CD4-positive, CD25-positive, alpha-beta regulatory T cell (primary cell): ENCODE data around the gene POLR3K. TPM values are rescaled to one million over a fixed set of nuclear protein-coding genes. Genes with fewer than 3 reads are reported as not detected.

Source experiments
- ATAC-seq, 2 donors: fragments of 150-1000 bp; cut with Tn5 transposase; one replicate each; pipeline ENCODE4 v1.10.0; 2021; ENCODE audit warnings: low read depth in 2 of 2, moderate number of reproducible peaks in 2 of 2, moderate library complexity in 1 of 2
- DNase-seq, 3 donors: peaks; one replicate each; pipeline versions ENCODE4 v3.0.0 to v3.0.0-alpha.2; 2012 to 2022; ENCODE audit warnings: mixed read lengths in 1 of 3
- H3K27ac ChIP-seq: one replicate; pipeline ENCODE4 v1.7.0; 2013; ENCODE audit warnings: mild to moderate bottlenecking, low read length; ENCODE audit not compliant: insufficient read depth, poor library complexity, severe bottlenecking
- H3K27me3 ChIP-seq: one replicate; pipeline ENCODE4 v1.7.0; 2013; ENCODE audit warnings: low read length; ENCODE audit not compliant: control insufficient read depth, insufficient read depth
- H3K36me3 ChIP-seq: one replicate; pipeline ENCODE4 v1.7.0; 2013; ENCODE audit warnings: mild to moderate bottlenecking, low read length, moderate library complexity; ENCODE audit not compliant: control insufficient read depth, insufficient read depth
- H3K4me1 ChIP-seq: 2 replicates; pipeline ENCODE4 v1.7.0; 2013; ENCODE audit warnings: mild to moderate bottlenecking, low read length; ENCODE audit not compliant: insufficient read depth, control insufficient read depth, poor library complexity, severe bottlenecking
- H3K4me3 ChIP-seq: one replicate; pipeline ENCODE4 v1.7.0; 2013; ENCODE audit warnings: low read depth, mild to moderate bottlenecking, low read length, moderate library complexity
- H3K9me3 ChIP-seq, 2 experiments: 1 replicate in 1 of 2; 2 replicates in 1 of 2; pipeline ENCODE4 v1.7.0; 2013; ENCODE audit warnings: low read length in 2 of 2, mild to moderate bottlenecking in 1 of 2, moderate library complexity in 1 of 2; ENCODE audit not compliant: control insufficient read depth in 2 of 2
- H3K27ac Mint-ChIP-seq, 3 donors: one replicate each; pipeline ENCODE4 v1.8.0; 2020 to 2022; ENCODE audit warnings: mild to moderate bottlenecking in 3 of 3, mixed read lengths in 3 of 3, moderate library complexity in 2 of 3
- H3K27me3 Mint-ChIP-seq: one replicate; pipeline ENCODE4 v1.8.0; 2022; ENCODE audit warnings: mild to moderate bottlenecking, mixed read lengths
- H3K36me3 Mint-ChIP-seq: one replicate; pipeline ENCODE4 v1.8.0; 2020; ENCODE audit warnings: mixed read lengths
- H3K4me1 Mint-ChIP-seq, 4 donors: one replicate each; pipeline ENCODE4 v1.8.0; 2020 to 2022; ENCODE audit warnings: mixed read lengths in 4 of 4, mild to moderate bottlenecking in 1 of 4
- H3K4me3 Mint-ChIP-seq, 4 donors: one replicate each; pipeline ENCODE4 v1.8.0; 2020 to 2022; ENCODE audit warnings: mild to moderate bottlenecking in 4 of 4, mixed read lengths in 4 of 4, moderate library complexity in 3 of 4
- H3K9me3 Mint-ChIP-seq, 7 donors: one replicate each; pipeline ENCODE4 v1.8.0; 2020 to 2022; ENCODE audit warnings: mixed read lengths in 7 of 7, mild to moderate bottlenecking in 3 of 7, moderate library complexity in 2 of 7
- polyA plus RNA-seq, 4 donors: library from polyadenylated mRNA; unstranded; fragments of 300-500 nt; fragmentation: Illumina TruSeq; gene quantifications; one replicate each; pipeline ENCODE4 v1.2.3, GENCODE V29; 2021
- total RNA-seq: library from RNA; stranded (reverse); gene quantifications from one replicate; pipeline ENCODE4 v1.2.3, GENCODE V29; 2022

POLR3K gene
- total and polyA plus RNA-seq, 5 donors from 2014 or later: 12.7 to 50.4 (median 47.3) TPM

- Histone ChIP-seq H3K4me3 (no peak overlapping the region), H3K27ac (peak overlapping the region; percentile 41), H3K36me3 (no peaks in the 10 kb centered on the region), H3K4me1 (peaks cover 35% of the 10 kb centered on the region), H3K9me3 (no peaks in the 10 kb centered on the region), H3K27me3 (peaks cover 9% of the 10 kb centered on the region)
- peak overlapping the region; percentile 80 to 86 (median 83) for H3K4me3 Mint-ChIP-seq
- DNase-seq (peak; percentile 13 to 54 (median 19)), ATAC-seq (peak in 1 of 2 donors; percentile 35)
- H3K4me1 Mint-ChIP-seq: peaks cover 0 to 43% (median 8%) of the 10 kb centered on the region in 4 donors
- no peaks in the 10 kb centered on the region for H3K9me3 Mint-ChIP-seq
- peak overlapping the region in 1 of 3 donors; percentile 81 for H3K27ac Mint-ChIP-seq
- H3K27me3 Mint-ChIP-seq: peaks cover 16% of the 10 kb centered on the region
- H3K36me3 Mint-ChIP-seq: no peaks in the 10 kb centered on the region
Measured at GRCh38 chr16:77273-77806, 23.9 kb upstream of the POLR3K start.

GRCh38 chr16:76535-77272 is 23.3 kb upstream of the POLR3K start:
- peak overlapping the region; percentile 80 to 86 (median 83) for H3K4me3 Mint-ChIP-seq
- peaks cover 0 to 43% (median 8%) of the 10 kb centered on the region in 4 donors for H3K4me1 Mint-ChIP-seq
- H3K36me3 Mint-ChIP-seq: no peaks in the 10 kb centered on the region
- H3K36me3 ChIP-seq: no peaks in the 10 kb centered on the region
- H3K27me3 ChIP-seq: peaks cover 9% of the 10 kb centered on the region
- H3K9me3 Mint-ChIP-seq: no peaks in the 10 kb centered on the region
- ATAC-seq (no peak), DNase-seq (peak in 1 of 3 donors; percentile 33)
- H3K27ac Mint-ChIP-seq: peak overlapping the region in 1 of 3 donors; percentile 74
- no peak overlapping the region for H3K27ac ChIP-seq
- H3K4me3 ChIP-seq: no peak overlapping the region
- H3K27me3 Mint-ChIP-seq: peaks cover 16% of the 10 kb centered on the region
- no peaks in the 10 kb centered on the region for H3K9me3 ChIP-seq
- peaks cover 35% of the 10 kb centered on the region for H3K4me1 ChIP-seq

GRCh38 chr16:75580-76501 is 22.4 kb upstream of the POLR3K start:
- H3K4me3 ChIP-seq: no peak overlapping the region
- Mint-ChIP-seq H3K4me1 (peaks cover 0 to 43% (median 8%) of the 10 kb centered on the region in 4 donors), H3K27ac (peak overlapping the region in 1 of 3 donors; percentile 74), H3K9me3 (no peaks in the 10 kb centered on the region), H3K36me3 (no peaks in the 10 kb centered on the region), H3K4me3 (peak overlapping the region; percentile 5 to 86 (median 62)), H3K27me3 (peaks cover 21% of the 10 kb centered on the region)
- peaks cover 35% of the 10 kb centered on the region for H3K4me1 ChIP-seq
- peaks cover 9% of the 10 kb centered on the region for H3K27me3 ChIP-seq
- no peaks in the 10 kb centered on the region for H3K9me3 ChIP-seq
- no peak for ATAC-seq
- no peak for DNase-seq
- no peak overlapping the region for H3K27ac ChIP-seq
- no peaks in the 10 kb centered on the region for H3K36me3 ChIP-seq

- H3K4me3 ChIP-seq: no peak overlapping the region
- H3K9me3 ChIP-seq: no peaks in the 10 kb centered on the region
- DNase-seq (no peak), ATAC-seq (no peak)
- Mint-ChIP-seq H3K27ac (peak overlapping the region in 1 of 3 donors; percentile 21), H3K4me1 (peaks cover 0 to 35% (median 8%) of the 10 kb centered on the region in 4 donors), H3K4me3 (peak overlapping the region in 3 of 4 donors; percentile 53 to 82 (median 65)), H3K9me3 (no peaks in the 10 kb centered on the region), H3K36me3 (no peaks in the 10 kb centered on the region), H3K27me3 (peaks cover 26% of the 10 kb centered on the region)
- H3K36me3 ChIP-seq: no peaks in the 10 kb centered on the region
- peaks cover 35% of the 10 kb centered on the region for H3K4me1 ChIP-seq
- H3K27me3 ChIP-seq: peaks cover 13% of the 10 kb centered on the region
- no peak overlapping the region for H3K27ac ChIP-seq
Measured at GRCh38 chr16:74747-75334, 21.4 kb upstream of the POLR3K start.

GRCh38 chr16:74051-74746 is 20.8 kb upstream of the POLR3K start:
- Histone ChIP-seq H3K4me1 (peaks cover 35% of the 10 kb centered on the region), H3K4me3 (no peak overlapping the region), H3K27ac (no peak overlapping the region), H3K9me3 (no peaks in the 10 kb centered on the region), H3K27me3 (peaks cover 13% of the 10 kb centered on the region), H3K36me3 (no peaks in the 10 kb centered on the region)
- H3K4me3 Mint-ChIP-seq: peak overlapping the region in 2 of 4 donors; percentile 65 to 82
- H3K4me1 Mint-ChIP-seq: peaks cover 0 to 29% (median 7%) of the 10 kb centered on the region in 4 donors
- no peak overlapping the region for H3K27ac Mint-ChIP-seq
- H3K27me3 Mint-ChIP-seq: peaks cover 26% of the 10 kb centered on the region
- DNase-seq (no peak), ATAC-seq (no peak)
- H3K9me3 Mint-ChIP-seq: no peaks in the 10 kb centered on the region
- no peaks in the 10 kb centered on the region for H3K36me3 Mint-ChIP-seq

- Mint-ChIP-seq H3K9me3 (no peaks in the 10 kb centered on the region), H3K4me3 (peak within 1 kb of the TSS in 2 of 4 donors; percentile 18 to 61), H3K27me3 (peaks cover 26% of the 10 kb centered on the region), H3K27ac (no peak within 1 kb of the TSS), H3K36me3 (no peaks in the 10 kb centered on the region), H3K4me1 (peaks cover 0 to 22% (median 6%) of the 10 kb centered on the region in 4 donors)
- H3K4me1 ChIP-seq: peaks cover 25% of the 10 kb centered on the region
- no peak for ATAC-seq
- no peaks in the 10 kb centered on the region for H3K9me3 ChIP-seq
- no peaks in the 10 kb centered on the region for H3K36me3 ChIP-seq
- H3K4me3 ChIP-seq: no peak within 1 kb of the TSS
- no peak for DNase-seq
- no peak within 1 kb of the TSS for H3K27ac ChIP-seq
- peaks cover 13% of the 10 kb centered on the region for H3K27me3 ChIP-seq
Measured at GRCh38 chr16:72561-73548, 19.4 kb upstream of the POLR3K start, which contains the start of gene RHBDF1. Gene RHBDF1 (minus strand): TSS chr16:72631. CDS start chr16:65015, 7,616 bp downstream.
